Activated CD4-positive, alpha-beta T cell treated with anti-CD3 and anti-CD28 coated beads, Interleukin-2, amount 10 ng/mL, durations not matched to agents 7 days and 5 days (primary cell): ENCODE data around the gene RARG. TPM values are rescaled to one million over a fixed set of nuclear protein-coding genes. Genes with fewer than 3 reads are reported as not detected.

Source experiments
- CTCF ChIA-PET: fragments of 350-600 bp; sonication (Branson Sonifier 250); formaldehyde crosslinking; loops from one replicate; lab custom pipeline; 2021; ENCODE audit warnings: antibody characterized with exemption; lab: Charles Lee
- POLR2A ChIA-PET: fragments of 350-600 bp; sonication (Branson Sonifier 250); formaldehyde crosslinking; loops from one replicate; lab custom pipeline; 2021; ENCODE audit warnings: antibody characterized with exemption; lab: Charles Lee
- DNase-seq: peaks from one replicate; pipeline ENCODE4 v3.0.0-alpha.2; 2020
- H3K27ac Mint-ChIP-seq: one replicate; pipeline ENCODE4 v1.8.0; 2021; ENCODE audit warnings: mild to moderate bottlenecking, moderate library complexity, mixed read lengths
- H3K27me3 Mint-ChIP-seq: one replicate; pipeline ENCODE4 v1.8.0; 2021; ENCODE audit warnings: mixed read lengths
- H3K36me3 Mint-ChIP-seq: one replicate; pipeline ENCODE4 v1.8.0; 2021; ENCODE audit warnings: low read depth, mixed read lengths
- H3K4me1 Mint-ChIP-seq: one replicate; pipeline ENCODE4 v1.8.0; 2021; ENCODE audit warnings: mixed read lengths
- H3K4me3 Mint-ChIP-seq: one replicate; pipeline ENCODE4 v1.8.0; 2021; ENCODE audit warnings: mild to moderate bottlenecking, moderate library complexity, mixed read lengths
- H3K9me3 Mint-ChIP-seq: one replicate; pipeline ENCODE4 v1.8.0; 2021; ENCODE audit warnings: mixed read lengths
- total RNA-seq, 2 experiments: library from RNA; stranded (reverse); gene quantifications; one replicate each; pipeline ENCODE4 v1.2.3, GENCODE V29; 2021

The RARG gene
- total RNA-seq, 2 experiments from 2014 or later = 58.3 to 59.7 TPM

GRCh38 chr12:53191096-53191884 is 40.7 kb downstream of the RARG start:
- H3K27me3 Mint-ChIP-seq = no peaks in the 10 kb centered on the region
- H3K4me1 Mint-ChIP-seq = peaks cover 31% of the 10 kb centered on the region
- CTCF ChIA-PET = interaction anchor here (1.0 to 9.7 kb wide), 3 partner anchors 14 to 77 kb away, joined by 3 to 71 read pairs (median 7); partner anchors contain the start of gene ESPL1
- no peak for DNase-seq
- peak overlapping the region; percentile 19 for H3K27ac Mint-ChIP-seq
- POLR2A ChIA-PET = no interaction called here
- H3K36me3 Mint-ChIP-seq = peaks cover 83% of the 10 kb centered on the region
- H3K9me3 Mint-ChIP-seq = no peaks in the 10 kb centered on the region
- no peak overlapping the region for H3K4me3 Mint-ChIP-seq

- H3K27me3 Mint-ChIP-seq = no peaks in the 10 kb centered on the region
- H3K36me3 Mint-ChIP-seq = peaks cover 83% of the 10 kb centered on the region
- CTCF ChIA-PET = interaction anchor here (0.6 to 9.7 kb wide), 8 partner anchors 9 to 239 kb away, joined by 3 to 71 read pairs (median 4); partner anchors contain the start of gene ESPL1
- H3K9me3 Mint-ChIP-seq = no peaks in the 10 kb centered on the region
- no peak overlapping the region for H3K27ac Mint-ChIP-seq
- peaks cover 30% of the 10 kb centered on the region for H3K4me1 Mint-ChIP-seq
- H3K4me3 Mint-ChIP-seq = no peak overlapping the region
- DNase-seq = peak; percentile 44
- POLR2A ChIA-PET = no interaction called here
Measured at GRCh38 chr12:53190108-53190729, 41.8 kb downstream of the RARG start.

- ChIA-PET CTCF (interaction anchor here (0.5 to 9.7 kb wide), 11 partner anchors 10 to 228 kb away, joined by 3 to 71 read pairs (median 4); partner anchors contain the start of genes AAAS and ESPL1), POLR2A (no interaction called here)
- H3K4me1 Mint-ChIP-seq = peaks cover 52% of the 10 kb centered on the region
- no peak for DNase-seq
- H3K36me3 Mint-ChIP-seq = peaks cover 79% of the 10 kb centered on the region
- H3K27ac Mint-ChIP-seq = peak overlapping the region; percentile 25
- H3K4me3 Mint-ChIP-seq = no peak overlapping the region
- no peaks in the 10 kb centered on the region for H3K9me3 Mint-ChIP-seq
- no peaks in the 10 kb centered on the region for H3K27me3 Mint-ChIP-seq
Measured at GRCh38 chr12:53187145-53187899, 44.7 kb downstream of the RARG start.

GRCh38 chr12:53186745-53187144 is 45.3 kb downstream of the RARG start:
- no peak overlapping the region for H3K4me3 Mint-ChIP-seq
- no peak for DNase-seq
- ChIA-PET CTCF (interaction anchor here (0.8 to 9.7 kb wide), 9 partner anchors 10 to 135 kb away, joined by 3 to 71 read pairs (median 5); partner anchors contain the start of genes AAAS and ESPL1), POLR2A (no interaction called here)
- H3K27ac Mint-ChIP-seq = no peak overlapping the region
- H3K27me3 Mint-ChIP-seq = no peaks in the 10 kb centered on the region
- no peaks in the 10 kb centered on the region for H3K9me3 Mint-ChIP-seq
- H3K4me1 Mint-ChIP-seq = peaks cover 57% of the 10 kb centered on the region
- H3K36me3 Mint-ChIP-seq = peaks cover 79% of the 10 kb centered on the region

GRCh38 chr12:53185582-53186153 is 46.3 kb downstream of the RARG start:
- Mint-ChIP-seq H3K27me3 (no peaks in the 10 kb centered on the region), H3K27ac (no peak overlapping the region), H3K36me3 (peaks cover 77% of the 10 kb centered on the region), H3K4me1 (peaks cover 54% of the 10 kb centered on the region), H3K9me3 (no peaks in the 10 kb centered on the region), H3K4me3 (no peak overlapping the region)
- ChIA-PET POLR2A (no interaction called here), CTCF (interaction anchor here (0.6 to 9.7 kb wide), 5 partner anchors 12 to 294 kb away, joined by 3 to 71 read pairs (median 4); partner anchors contain the start of gene AAAS)
- DNase-seq = no peak

GRCh38 chr12:53184828-53185227 is 47.2 kb downstream of the RARG start:
- peak overlapping the region; percentile 76 for H3K27ac Mint-ChIP-seq
- H3K4me3 Mint-ChIP-seq = no peak overlapping the region
- CTCF ChIA-PET = interaction anchor here (0.6 to 9.7 kb wide), 4 partner anchors 13 to 295 kb away, joined by 3 to 71 read pairs (median 4); no protein-coding TSS in a partner anchor
- peaks cover 75% of the 10 kb centered on the region for H3K36me3 Mint-ChIP-seq
- H3K27me3 Mint-ChIP-seq = no peaks in the 10 kb centered on the region
- peaks cover 52% of the 10 kb centered on the region for H3K4me1 Mint-ChIP-seq
- no peak for DNase-seq
- no peaks in the 10 kb centered on the region for H3K9me3 Mint-ChIP-seq
- POLR2A ChIA-PET = no interaction called here

GRCh38 chr12:53182903-53183302 is 49.1 kb downstream of the RARG start:
- H3K27ac Mint-ChIP-seq = no peak overlapping the region
- no peaks in the 10 kb centered on the region for H3K27me3 Mint-ChIP-seq
- no peak for DNase-seq
- peaks cover 66% of the 10 kb centered on the region for H3K36me3 Mint-ChIP-seq
- H3K4me3 Mint-ChIP-seq = peak overlapping the region; percentile 84
- CTCF ChIA-PET = interaction anchor here (1.2 to 4.2 kb wide), 5 partner anchors 14 to 139 kb away, joined by 4 to 21 read pairs (median 6); partner anchors contain the start of genes AAAS and ESPL1
- peaks cover 58% of the 10 kb centered on the region for H3K4me1 Mint-ChIP-seq
- H3K9me3 Mint-ChIP-seq = no peaks in the 10 kb centered on the region
- POLR2A ChIA-PET = no interaction called here

GRCh38 chr12:53181935-53182334 is 50.1 kb downstream of the RARG start:
- Mint-ChIP-seq H3K36me3 (peaks cover 56% of the 10 kb centered on the region), H3K9me3 (no peaks in the 10 kb centered on the region), H3K4me1 (peaks cover 60% of the 10 kb centered on the region), H3K27me3 (no peaks in the 10 kb centered on the region), H3K4me3 (peak overlapping the region; percentile 84), H3K27ac (peak overlapping the region; percentile 82)
- no peak for DNase-seq
- CTCF ChIA-PET = interaction anchor here (0.6 to 4.2 kb wide), 10 partner anchors 8 to 302 kb away, joined by 3 to 21 read pairs (median 5); partner anchors contain the start of genes AAAS and PFDN5
- POLR2A ChIA-PET = no interaction called here

- DNase-seq = no peak
- POLR2A ChIA-PET = interaction anchor here (1.5 kb wide), 1 partner anchor 21 kb away, joined by 5 read pairs; no protein-coding TSS in a partner anchor
- Mint-ChIP-seq H3K9me3 (no peaks in the 10 kb centered on the region), H3K4me1 (peaks cover 60% of the 10 kb centered on the region), H3K27ac (peak overlapping the region; percentile 95), H3K27me3 (no peaks in the 10 kb centered on the region), H3K4me3 (peak overlapping the region; percentile 84), H3K36me3 (peaks cover 47% of the 10 kb centered on the region)
- CTCF ChIA-PET = interaction anchor here (0.5 to 4.4 kb wide), 18 partner anchors 8 to 301 kb away, joined by 3 to 33 read pairs (median 4); partner anchors contain the start of genes AAAS, ESPL1 and PFDN5
Measured at GRCh38 chr12:53180931-53181645, 50.9 kb downstream of the RARG start.

GRCh38 chr12:53180220-53180930 is 51.6 kb downstream of the RARG start, which contains the start of the genes CSAD and ZNF740:
Gene CSAD, minus strand, starts transcription at chr12:53180925. Its CDS starts 7,455 bp downstream, at chr12:53173470.
Gene ZNF740, plus strand, starts transcription at chr12:53180722. Its CDS starts 1,262 bp downstream, at chr12:53181984.
- ChIA-PET POLR2A (interaction anchor here (0.8 to 1.5 kb wide), 2 partner anchors 19 to 21 kb away, joined by 4 to 5 read pairs; no protein-coding TSS in a partner anchor), CTCF (interaction anchor here (0.6 to 4.4 kb wide), 16 partner anchors 8 to 162 kb away, joined by 3 to 33 read pairs (median 4); partner anchors contain the start of genes AAAS, ESPL1 and PFDN5)
- DNase-seq = peak; percentile 98
- Mint-ChIP-seq H3K27me3 (no peaks in the 10 kb centered on the region), H3K4me3 (peak within 1 kb of the TSS; percentile 84), H3K27ac (peak within 1 kb of the TSS; percentile 95), H3K36me3 (peaks cover 42% of the 10 kb centered on the region), H3K9me3 (no peaks in the 10 kb centered on the region), H3K4me1 (peaks cover 60% of the 10 kb centered on the region)
